ENCODE data around the gene FBXO10. TPM values are rescaled to one million over a fixed set of nuclear protein-coding genes. Genes with fewer than 3 reads are reported as not detected.

FBXO10 gene
- total and polyA plus RNA-seq, 10 of the 15 experiments (the other 5 are each of a cell fraction or from before 2014, with no cell fraction given), result 1.6 to 17.2 (median 9.6) TPM

DNA sequence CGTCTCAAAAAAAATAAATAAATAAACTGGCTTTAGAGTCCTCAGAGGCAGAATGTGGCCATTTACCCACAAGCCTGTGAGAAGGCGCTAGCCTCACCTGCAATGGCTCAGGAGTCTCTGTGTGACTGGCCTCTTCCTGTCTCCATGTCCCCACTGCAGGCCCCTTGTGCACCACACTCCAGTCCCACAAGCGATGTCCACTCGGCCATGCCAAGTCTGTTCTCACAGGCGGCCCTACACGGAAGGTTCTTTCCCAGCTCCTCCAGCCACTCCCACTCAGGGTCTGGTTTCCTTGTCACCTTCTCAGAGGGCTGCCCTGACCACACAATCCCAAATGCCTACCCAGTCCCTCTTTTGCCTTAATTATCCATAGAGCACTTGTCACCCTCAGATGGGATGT lies 52.3 kb downstream of the FBXO10 start (continued):
- TF ChIP-seq MYC (IDR thresholded peaks at IDR 0.05; ENCODE audit: insufficient read depth, insufficient read length, insufficient replicate concordance, low read length, severe bottlenecking) (no peak), ZNF24 (IDR thresholded peaks at IDR 0.05) (no peak)

DNA sequence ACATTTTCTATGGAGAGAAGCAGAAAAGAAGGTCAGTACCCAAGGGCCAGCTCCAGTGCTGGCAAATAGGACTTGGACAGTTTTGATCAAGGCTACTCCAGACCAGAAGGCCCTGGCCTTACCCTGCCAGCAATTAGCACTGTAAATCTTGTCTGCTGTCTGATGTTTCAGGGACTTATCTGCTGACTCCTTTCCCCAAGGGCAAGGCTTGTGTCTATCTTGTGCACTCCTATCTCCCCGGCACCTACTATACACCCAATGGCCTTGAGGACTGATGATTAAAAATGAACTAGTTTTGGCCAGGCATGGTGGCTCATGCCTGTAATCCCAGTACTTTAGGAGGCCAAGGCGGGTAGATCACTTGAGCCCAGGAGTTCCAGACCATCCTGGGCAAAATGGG lies 53.2 kb downstream of the FBXO10 start:
- Histone ChIP-seq H3K27ac (ENCODE audit: control insufficient read depth, insufficient read depth) (no peak overlapping the region), H3K79me2 (ENCODE audit: control insufficient read depth, insufficient read depth, low read length) (no peaks in the 10 kb centered on the region), H3K36me3 (ENCODE audit: control insufficient read depth in 2 of 2, insufficient read depth in 2 of 2, low read length in 1 of 2) (peaks cover 1 to 12% of the 10 kb centered on the region in 2 experiments; a peak in 2 of 4 replicates), H3K9ac (ENCODE audit: control insufficient read depth, insufficient read depth, low read length) (no peak overlapping the region), H4K20me1 (ENCODE audit: control insufficient read depth, insufficient read depth) (no peaks in the 10 kb centered on the region), H2AFZ (ENCODE audit: control insufficient read depth, low read depth, low read length) (no peak overlapping the region), H3K27me3 (replicated peaks in 1 of 2; ENCODE audit: control insufficient read depth in 2 of 2, insufficient read depth in 2 of 2, low read length in 1 of 2) (no peaks in the 10 kb centered on the region), H3K4me3 (no peak overlapping the region), H3K9me3 (replicated peaks; ENCODE audit: control insufficient read depth, insufficient read depth, low read length) (no peaks in the 10 kb centered on the region), H3K4me2 (ENCODE audit: control insufficient read depth, insufficient read depth) (no peak overlapping the region), H3K4me1 (ENCODE audit: control insufficient read depth, insufficient read depth, low read length) (no peaks in the 10 kb centered on the region)
- CTCF ChIA-PET, result no interaction called here
- no peak for DNase-seq (ENCODE audit: low read depth, low spot score)
- RAD21 ChIA-PET (ENCODE audit: unreplicated experiment), result no interaction called here
- FAIRE-seq, result no peak
- intact Hi-C loops (cut with micrococcal nuclease; ENCODE audit: unreplicated experiment), result no loop called here
- in situ Hi-C loops (cut with MboI), result no loop called here
- no peak for TF ChIP-seq RBBP5 (conservative IDR thresholded peaks at IDR 0.05)
- no peak for ATAC-seq
- WGBS (ENCODE audit: insufficient coverage, insufficient replicate concordance, low lambda C conversion rate, missing lambda C conversion rate), result 90% methylated on average over 2 of the region's 2 CpGs
- BruUV-seq (replicated peaks), result no TSS peak
- SMC1A ChIA-PET (ENCODE audit: uncharacterized antibody, unreplicated experiment), result no interaction called here
- POLR2A ChIA-PET, result no interaction called here

DNA sequence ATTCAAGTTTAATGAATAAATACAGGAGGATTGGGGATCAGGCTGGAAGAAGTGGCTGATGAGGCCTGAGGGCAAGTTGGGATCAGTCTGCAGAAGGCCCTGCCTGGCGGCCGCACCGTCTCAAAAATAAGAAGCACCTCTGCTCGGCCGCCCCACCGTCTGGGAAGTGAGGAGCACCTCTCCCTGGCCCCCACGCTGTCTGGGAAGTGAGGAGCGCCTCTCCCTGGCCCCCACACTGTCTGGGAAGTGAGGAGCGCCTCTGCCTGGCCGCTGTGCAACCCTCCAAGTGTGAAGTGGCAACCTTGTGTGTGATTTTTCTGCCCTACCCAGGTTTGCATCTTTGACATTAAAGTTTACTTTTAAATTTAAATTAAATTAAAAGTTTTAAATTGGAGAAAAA lies 55.1 kb downstream of the FBXO10 start:
- Histone ChIP-seq H3K27ac (ENCODE audit: control insufficient read depth, insufficient read depth) (no peak overlapping the region), H3K9me3 (replicated peaks; ENCODE audit: control insufficient read depth, insufficient read depth, low read length) (no peaks in the 10 kb centered on the region), H3K36me3 (ENCODE audit: control insufficient read depth in 2 of 2, insufficient read depth in 2 of 2, low read length in 1 of 2) (peaks cover 1 to 5% of the 10 kb centered on the region in 2 experiments; a peak in 2 of 4 replicates), H3K9ac (ENCODE audit: control insufficient read depth, insufficient read depth, low read length) (no peak overlapping the region), H3K4me1 (ENCODE audit: control insufficient read depth, insufficient read depth, low read length) (no peaks in the 10 kb centered on the region), H3K79me2 (ENCODE audit: control insufficient read depth, insufficient read depth, low read length) (no peaks in the 10 kb centered on the region), H3K4me2 (ENCODE audit: control insufficient read depth, insufficient read depth) (no peak overlapping the region), H4K20me1 (ENCODE audit: control insufficient read depth, insufficient read depth) (no peaks in the 10 kb centered on the region), H3K4me3 (no peak overlapping the region), H2AFZ (ENCODE audit: control insufficient read depth, low read depth, low read length) (no peak overlapping the region), H3K27me3 (replicated peaks in 1 of 2; ENCODE audit: control insufficient read depth in 2 of 2, insufficient read depth in 2 of 2, low read length in 1 of 2) (no peaks in the 10 kb centered on the region)
- BruUV-seq (replicated peaks), result no TSS peak
- ATAC-seq, result no peak
- ChIA-PET RAD21 (ENCODE audit: unreplicated experiment) (no interaction called here), POLR2A (no interaction called here), CTCF (interaction anchor here (1.0 kb wide), 1 partner anchor 58 kb away, joined by 3 read pairs; no protein-coding TSS in a partner anchor), SMC1A (ENCODE audit: uncharacterized antibody, unreplicated experiment) (interaction anchor here (1.0 kb wide), 1 partner anchor 13 kb away, joined by 3 read pairs; no protein-coding TSS in a partner anchor)
- in situ Hi-C loops (cut with MboI) (no loop called here), intact Hi-C loops (cut with micrococcal nuclease; ENCODE audit: unreplicated experiment) (no loop called here)
- WGBS (ENCODE audit: insufficient coverage, insufficient replicate concordance, low lambda C conversion rate, missing lambda C conversion rate), result 86% methylated on average over 10 of the region's 10 CpGs
- TF ChIP-seq RAD51 (IDR thresholded peaks at IDR 0.05) (no peak), KDM1A (IDR thresholded peaks at IDR 0.05; ENCODE audit: borderline replicate concordance) (no peak)
- no peak for DNase-seq (ENCODE audit: low read depth, low spot score)
- FAIRE-seq, result no peak
